HepG2 (cell line): ENCODE measurements around the gene SLC25A11. TPM values are rescaled to one million over a fixed set of nuclear protein-coding genes. Genes with fewer than 3 reads are reported as not detected.

ENCODE experiments used
- ELF1 ChIP-seq: sonication (generic); formaldehyde crosslinking; IDR thresholded peaks from 2 replicates; pipeline ENCODE4 v1.4.0; 2020; ENCODE audit warnings: missing genetic modification reagents
- GPN1 ChIP-seq: sonication (generic); formaldehyde crosslinking; IDR thresholded peaks from 2 replicates; pipeline ENCODE4 v1.5.1; 2020; ENCODE audit warnings: missing genetic modification reagents, borderline replicate concordance
- HNF4A ChIP-seq: sonication (generic); formaldehyde crosslinking; IDR thresholded peaks from 2 replicates; pipeline ENCODE4 v1.4.0; 2020; ENCODE audit warnings: missing genetic modification reagents
- KDM1A ChIP-seq: IDR thresholded peaks from 2 replicates; pipeline ENCODE4 v1.6.1; 2016; ENCODE audit warnings: missing compliant biosample characterization
- NFKBIZ ChIP-seq: IDR thresholded peaks from 2 replicates; pipeline ENCODE4 v1.6.1; 2018; ENCODE audit warnings: missing genetic modification reagents, missing compliant biosample characterization
- PAX8 ChIP-seq: sonication (generic); formaldehyde crosslinking; IDR thresholded peaks from 2 replicates; pipeline ENCODE4 v1.8.0; 2022; ENCODE audit warnings: mild to moderate bottlenecking, missing genetic modification reagents, borderline replicate concordance
- REPIN1 ChIP-seq: sonication (generic); formaldehyde crosslinking; IDR thresholded peaks from 2 replicates; pipeline ENCODE4 v1.8.0; 2022; ENCODE audit warnings: missing genetic modification reagents, low read depth, mild to moderate bottlenecking, borderline replicate concordance
- ZNF7 ChIP-seq: IDR thresholded peaks from 2 replicates; pipeline ENCODE4 v1.6.1; 2016; ENCODE audit warnings: missing biosample characterization, missing genetic modification reagents
- ZNF75D ChIP-seq: sonication (generic); formaldehyde crosslinking; IDR thresholded peaks from 2 replicates; pipeline ENCODE4 v1.8.1; 2023; ENCODE audit warnings: missing genetic modification reagents, mild to moderate bottlenecking, borderline replicate concordance
- ZNF782 ChIP-seq: sonication (generic); formaldehyde crosslinking; IDR thresholded peaks from 2 replicates; pipeline ENCODE4 v1.4.0; 2020; ENCODE audit warnings: missing genetic modification reagents, mild to moderate bottlenecking, borderline replicate concordance
- ZNF790 ChIP-seq: sonication (generic); formaldehyde crosslinking; IDR thresholded peaks from 2 replicates; pipeline ENCODE4 v1.8.0; 2022; ENCODE audit warnings: missing genetic modification reagents, mild to moderate bottlenecking, borderline replicate concordance
- ZNF879 ChIP-seq: sonication (generic); formaldehyde crosslinking; IDR thresholded peaks from 2 replicates; pipeline ENCODE4 v1.8.1; 2023; ENCODE audit warnings: missing genetic modification reagents
- polyA plus RNA-seq, 8 experiments: library from polyadenylated mRNA; depleted of rRNA in 3 of 8; stranded (reverse) in 7 of 8; unstranded in 1 of 8; fragments of >200 nt; fragmentation: Illumina TruSeq in 4 of 8; extraction: Trizol in 4 of 8; gene quantifications; 2 replicates each; pipeline versions ENCODE4 v1.2.1 to v1.2.3, GENCODE V29; 2011 to 2016; ENCODE audit warnings: low read depth in 4 of 8, missing spikeins in 1 of 8, mixed read lengths in 1 of 8; ENCODE audit not compliant: insufficient read depth in 1 of 8
- total RNA-seq, 5 experiments: library from RNA; depleted of rRNA; stranded (reverse); fragments of >200 nt; fragmentation: Illumina TruSeq; extraction: Trizol; gene quantifications; 2 replicates each; pipeline ENCODE4 v1.2.3, GENCODE V29; 2016; ENCODE audit warnings: low read depth in 1 of 5
- TF ChIP-seq, protein P1 (sequence below): sonication (generic); formaldehyde crosslinking; IDR thresholded peaks from 2 replicates; pipeline ENCODE4 v1.4.0; 2020; ENCODE audit warnings: missing genetic modification reagents
- TF ChIP-seq, protein P2 (sequence below): sonication (generic); formaldehyde crosslinking; IDR thresholded peaks from 2 replicates; pipeline ENCODE4 v1.4.0; 2020; ENCODE audit warnings: missing genetic modification reagents, mild to moderate bottlenecking, borderline replicate concordance
- TF ChIP-seq, protein P3 (sequence below): sonication (generic); formaldehyde crosslinking; IDR thresholded peaks from 2 replicates; pipeline ENCODE4 v1.4.0; 2020; ENCODE audit warnings: missing genetic modification reagents
- TF ChIP-seq, protein P4 (sequence below): sonication (generic); formaldehyde crosslinking; IDR thresholded peaks from 2 replicates; pipeline ENCODE4 v1.5.1; 2020; ENCODE audit warnings: mild to moderate bottlenecking, missing genetic modification reagents, borderline replicate concordance
- TF ChIP-seq, protein P5 (sequence below): sonication (generic); formaldehyde crosslinking; IDR thresholded peaks from 2 replicates; pipeline ENCODE4 v1.8.1; 2022; ENCODE audit warnings: mild to moderate bottlenecking, missing genetic modification reagents

Gene SLC25A11
- total and polyA plus RNA-seq, 2 of the 13 experiments (the other 11 are each of a cell fraction or from before 2014, with no cell fraction given): 35.4 to 47.2 TPM

DNA sequence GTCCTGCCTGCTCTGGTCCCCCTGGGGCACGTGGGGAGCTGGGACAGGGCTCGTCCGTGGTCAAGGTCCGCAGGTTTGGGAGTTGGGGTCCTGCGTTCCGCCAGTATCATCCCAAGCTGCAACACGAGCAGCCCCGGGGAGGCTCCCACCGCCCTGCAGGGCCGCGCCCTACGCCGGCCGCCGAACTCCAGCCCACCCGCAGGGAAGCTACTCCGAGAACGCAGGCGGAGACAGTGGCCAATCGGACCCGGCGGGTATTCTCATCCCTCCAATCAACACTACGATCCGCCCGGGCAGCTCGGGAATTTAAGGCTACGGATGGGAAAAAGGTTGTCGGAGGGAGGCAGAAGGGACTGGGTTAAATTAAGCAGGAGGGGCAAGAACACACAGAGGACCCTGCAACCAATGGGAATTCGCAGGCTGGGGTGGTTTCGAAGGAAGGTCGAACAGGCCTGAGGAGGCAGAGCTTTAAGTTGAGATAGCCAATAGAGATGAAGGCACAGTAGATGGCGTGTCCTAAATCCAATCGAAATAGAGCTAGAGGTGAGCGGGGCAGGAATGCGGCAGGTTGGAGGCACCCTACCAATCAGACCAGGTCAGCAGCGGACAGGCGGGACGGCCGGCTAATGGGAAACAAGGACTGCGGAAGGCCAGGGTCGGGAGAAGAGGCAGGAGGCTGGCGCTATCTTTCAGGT is 27.1 kb upstream of the SLC25A11 start (continued):
- TF ChIP-seq ZNF879 (CRISPR knock-in tag): no peak
- TF ChIP-seq, protein P1, sequence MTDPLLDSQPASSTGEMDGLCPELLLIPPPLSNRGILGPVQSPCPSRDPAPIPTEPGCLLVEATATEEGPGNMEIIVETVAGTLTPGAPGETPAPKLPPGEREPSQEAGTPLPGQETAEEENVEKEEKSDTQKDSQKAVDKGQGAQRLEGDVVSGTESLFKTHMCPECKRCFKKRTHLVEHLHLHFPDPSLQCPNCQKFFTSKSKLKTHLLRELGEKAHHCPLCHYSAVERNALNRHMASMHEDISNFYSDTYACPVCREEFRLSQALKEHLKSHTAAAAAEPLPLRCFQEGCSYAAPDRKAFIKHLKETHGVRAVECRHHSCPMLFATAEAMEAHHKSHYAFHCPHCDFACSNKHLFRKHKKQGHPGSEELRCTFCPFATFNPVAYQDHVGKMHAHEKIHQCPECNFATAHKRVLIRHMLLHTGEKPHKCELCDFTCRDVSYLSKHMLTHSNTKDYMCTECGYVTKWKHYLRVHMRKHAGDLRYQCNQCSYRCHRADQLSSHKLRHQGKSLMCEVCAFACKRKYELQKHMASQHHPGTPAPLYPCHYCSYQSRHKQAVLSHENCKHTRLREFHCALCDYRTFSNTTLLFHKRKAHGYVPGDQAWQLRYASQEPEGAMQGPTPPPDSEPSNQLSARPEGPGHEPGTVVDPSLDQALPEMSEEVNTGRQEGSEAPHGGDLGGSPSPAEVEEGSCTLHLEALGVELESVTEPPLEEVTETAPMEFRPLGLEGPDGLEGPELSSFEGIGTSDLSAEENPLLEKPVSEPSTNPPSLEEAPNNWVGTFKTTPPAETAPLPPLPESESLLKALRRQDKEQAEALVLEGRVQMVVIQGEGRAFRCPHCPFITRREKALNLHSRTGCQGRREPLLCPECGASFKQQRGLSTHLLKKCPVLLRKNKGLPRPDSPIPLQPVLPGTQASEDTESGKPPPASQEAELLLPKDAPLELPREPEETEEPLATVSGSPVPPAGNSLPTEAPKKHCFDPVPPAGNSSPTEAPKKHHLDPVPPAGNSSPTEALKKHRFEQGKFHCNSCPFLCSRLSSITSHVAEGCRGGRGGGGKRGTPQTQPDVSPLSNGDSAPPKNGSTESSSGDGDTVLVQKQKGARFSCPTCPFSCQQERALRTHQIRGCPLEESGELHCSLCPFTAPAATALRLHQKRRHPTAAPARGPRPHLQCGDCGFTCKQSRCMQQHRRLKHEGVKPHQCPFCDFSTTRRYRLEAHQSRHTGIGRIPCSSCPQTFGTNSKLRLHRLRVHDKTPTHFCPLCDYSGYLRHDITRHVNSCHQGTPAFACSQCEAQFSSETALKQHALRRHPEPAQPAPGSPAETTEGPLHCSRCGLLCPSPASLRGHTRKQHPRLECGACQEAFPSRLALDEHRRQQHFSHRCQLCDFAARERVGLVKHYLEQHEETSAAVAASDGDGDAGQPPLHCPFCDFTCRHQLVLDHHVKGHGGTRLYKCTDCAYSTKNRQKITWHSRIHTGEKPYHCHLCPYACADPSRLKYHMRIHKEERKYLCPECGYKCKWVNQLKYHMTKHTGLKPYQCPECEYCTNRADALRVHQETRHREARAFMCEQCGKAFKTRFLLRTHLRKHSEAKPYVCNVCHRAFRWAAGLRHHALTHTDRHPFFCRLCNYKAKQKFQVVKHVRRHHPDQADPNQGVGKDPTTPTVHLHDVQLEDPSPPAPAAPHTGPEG (CRISPR knock-in tag): peak; percentile 10; the same call in 1 of the 2 replicates
- TF ChIP-seq, protein P2, sequence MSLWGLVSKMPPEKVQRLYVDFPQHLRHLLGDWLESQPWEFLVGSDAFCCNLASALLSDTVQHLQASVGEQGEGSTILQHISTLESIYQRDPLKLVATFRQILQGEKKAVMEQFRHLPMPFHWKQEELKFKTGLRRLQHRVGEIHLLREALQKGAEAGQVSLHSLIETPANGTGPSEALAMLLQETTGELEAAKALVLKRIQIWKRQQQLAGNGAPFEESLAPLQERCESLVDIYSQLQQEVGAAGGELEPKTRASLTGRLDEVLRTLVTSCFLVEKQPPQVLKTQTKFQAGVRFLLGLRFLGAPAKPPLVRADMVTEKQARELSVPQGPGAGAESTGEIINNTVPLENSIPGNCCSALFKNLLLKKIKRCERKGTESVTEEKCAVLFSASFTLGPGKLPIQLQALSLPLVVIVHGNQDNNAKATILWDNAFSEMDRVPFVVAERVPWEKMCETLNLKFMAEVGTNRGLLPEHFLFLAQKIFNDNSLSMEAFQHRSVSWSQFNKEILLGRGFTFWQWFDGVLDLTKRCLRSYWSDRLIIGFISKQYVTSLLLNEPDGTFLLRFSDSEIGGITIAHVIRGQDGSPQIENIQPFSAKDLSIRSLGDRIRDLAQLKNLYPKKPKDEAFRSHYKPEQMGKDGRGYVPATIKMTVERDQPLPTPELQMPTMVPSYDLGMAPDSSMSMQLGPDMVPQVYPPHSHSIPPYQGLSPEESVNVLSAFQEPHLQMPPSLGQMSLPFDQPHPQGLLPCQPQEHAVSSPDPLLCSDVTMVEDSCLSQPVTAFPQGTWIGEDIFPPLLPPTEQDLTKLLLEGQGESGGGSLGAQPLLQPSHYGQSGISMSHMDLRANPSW (CRISPR knock-in tag): peak; percentile 15; the same call in 1 of the 2 replicates
- TF ChIP-seq, protein P3, sequence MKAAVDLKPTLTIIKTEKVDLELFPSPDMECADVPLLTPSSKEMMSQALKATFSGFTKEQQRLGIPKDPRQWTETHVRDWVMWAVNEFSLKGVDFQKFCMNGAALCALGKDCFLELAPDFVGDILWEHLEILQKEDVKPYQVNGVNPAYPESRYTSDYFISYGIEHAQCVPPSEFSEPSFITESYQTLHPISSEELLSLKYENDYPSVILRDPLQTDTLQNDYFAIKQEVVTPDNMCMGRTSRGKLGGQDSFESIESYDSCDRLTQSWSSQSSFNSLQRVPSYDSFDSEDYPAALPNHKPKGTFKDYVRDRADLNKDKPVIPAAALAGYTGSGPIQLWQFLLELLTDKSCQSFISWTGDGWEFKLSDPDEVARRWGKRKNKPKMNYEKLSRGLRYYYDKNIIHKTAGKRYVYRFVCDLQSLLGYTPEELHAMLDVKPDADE (CRISPR knock-in tag): no peak
- no peak for TF ChIP-seq ZNF782 (CRISPR knock-in tag)
- TF ChIP-seq REPIN1 (CRISPR knock-in tag): no peak
- no peak for TF ChIP-seq PAX8 (CRISPR knock-in tag)
- TF ChIP-seq, protein P4, sequence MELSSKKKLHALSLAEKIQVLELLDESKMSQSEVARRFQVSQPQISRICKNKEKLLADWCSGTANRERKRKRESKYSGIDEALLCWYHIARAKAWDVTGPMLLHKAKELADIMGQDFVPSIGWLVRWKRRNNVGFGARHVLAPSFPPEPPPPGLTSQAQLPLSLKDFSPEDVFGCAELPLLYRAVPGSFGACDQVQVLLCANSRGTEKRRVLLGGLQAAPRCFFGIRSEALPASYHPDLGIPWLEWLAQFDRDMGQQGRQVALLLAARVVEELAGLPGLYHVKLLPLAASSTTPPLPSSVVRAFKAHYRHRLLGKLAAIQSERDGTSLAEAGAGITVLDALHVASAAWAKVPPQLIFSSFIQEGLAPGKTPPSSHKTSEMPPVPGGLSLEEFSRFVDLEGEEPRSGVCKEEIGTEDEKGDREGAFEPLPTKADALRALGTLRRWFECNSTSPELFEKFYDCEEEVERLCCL (CRISPR knock-in tag): peak; percentile 74; the same call in 1 of the 2 replicates
- TF ChIP-seq GPN1 (CRISPR knock-in tag): no peak
- no peak for TF ChIP-seq NFKBIZ
- TF ChIP-seq, protein P5, sequence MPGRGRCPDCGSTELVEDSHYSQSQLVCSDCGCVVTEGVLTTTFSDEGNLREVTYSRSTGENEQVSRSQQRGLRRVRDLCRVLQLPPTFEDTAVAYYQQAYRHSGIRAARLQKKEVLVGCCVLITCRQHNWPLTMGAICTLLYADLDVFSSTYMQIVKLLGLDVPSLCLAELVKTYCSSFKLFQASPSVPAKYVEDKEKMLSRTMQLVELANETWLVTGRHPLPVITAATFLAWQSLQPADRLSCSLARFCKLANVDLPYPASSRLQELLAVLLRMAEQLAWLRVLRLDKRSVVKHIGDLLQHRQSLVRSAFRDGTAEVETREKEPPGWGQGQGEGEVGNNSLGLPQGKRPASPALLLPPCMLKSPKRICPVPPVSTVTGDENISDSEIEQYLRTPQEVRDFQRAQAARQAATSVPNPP (CRISPR knock-in tag): no peak
- TF ChIP-seq ZNF790 (CRISPR knock-in tag): no peak
- TF ChIP-seq HNF4A (CRISPR knock-in tag): no peak
- no peak for TF ChIP-seq ZNF7
- TF ChIP-seq KDM1A (CRISPR knock-in tag): no peak
- 0 out of 2 replicates have a peak, but pooled peaks have one; percentile 31 for TF ChIP-seq ELF1 (CRISPR knock-in tag)
- TF ChIP-seq ZNF75D (CRISPR knock-in tag): no peak
